Endometrial microvascular endothelial cells (primary cell): Measurements from ENCODE around the gene RAB27B. TPM values are rescaled to one million over a fixed set of nuclear protein-coding genes. Genes with fewer than 3 reads are reported as not detected.
"Not testable (repeated sequence)": the region's sequence is repeated elsewhere in the genome, so short reads cannot be mapped to it uniquely, and the experiment has no call there.

ENCODE experiments used
- in situ Hi-C: cut with HindIII; loops from 2 replicates; pipeline ENCODE4 v1.10.0; 2017; ENCODE audit warnings: low sequenced_read_pairs, low pct_unique_long_range_greater_than_20kb; ENCODE audit errors: inconsistent ontology term
- total RNA-seq: library from RNA; depleted of rRNA; stranded (reverse); fragments of >200 nt; gene quantifications from one replicate; pipeline ENCODE4 v1.2.3, GENCODE V29; 2015; ENCODE audit errors: inconsistent ontology term

The RAB27B gene
- total RNA-seq, 1 donor from 2014 or later, result 0.37 TPM

GRCh38 chr18:54812885-54813284, 15.4 kb upstream of the RAB27B start:
- in situ Hi-C loops, result no loop called here

DNA sequence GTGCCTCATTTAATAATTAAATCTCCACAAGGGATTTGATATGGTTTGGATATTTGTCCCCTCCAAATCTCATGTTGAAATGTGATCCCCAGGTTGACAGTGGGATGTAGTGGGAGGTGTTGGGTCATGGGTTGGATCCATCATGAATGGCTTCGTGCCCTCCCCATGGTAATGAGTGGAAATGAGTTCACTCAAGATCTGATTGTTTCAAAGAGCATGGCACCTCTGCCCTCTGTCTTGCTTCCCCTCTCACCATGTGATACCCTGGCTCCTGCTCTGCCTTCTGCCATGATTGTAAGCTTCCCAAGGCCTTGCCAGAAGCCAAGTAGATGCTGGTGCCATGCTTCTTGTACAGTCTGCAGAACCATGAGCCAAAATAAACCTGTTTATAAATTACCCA, 15.0 kb upstream of the RAB27B start:
- in situ Hi-C loops, result no loop called here

DNA sequence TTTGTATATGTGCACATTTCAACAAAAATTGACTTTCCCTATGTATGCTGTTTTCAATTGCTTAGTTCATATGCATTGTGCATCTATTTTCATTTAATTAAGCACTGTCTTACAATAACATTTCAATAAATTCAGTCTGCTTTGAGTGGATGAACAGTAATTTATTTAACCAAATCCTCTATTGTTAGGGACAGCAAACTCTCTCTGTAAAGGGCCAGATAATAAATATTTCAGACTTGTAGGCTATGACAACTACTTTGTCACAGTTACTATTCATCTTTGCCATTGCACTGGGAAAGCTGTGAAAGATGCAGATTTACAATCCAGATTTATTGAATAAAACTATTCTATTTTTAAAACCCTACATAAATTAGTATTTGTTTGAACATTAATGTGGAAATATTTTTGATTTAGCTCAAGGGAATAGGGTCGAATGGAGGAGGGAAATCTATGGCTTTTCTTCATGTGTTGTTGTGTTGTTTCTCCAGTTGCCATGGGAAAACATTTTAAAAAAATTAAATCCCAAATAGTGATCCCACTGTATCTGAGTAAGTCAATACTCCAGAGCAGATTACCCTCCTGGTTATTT, 14.2 kb upstream of the RAB27B start:
- in situ Hi-C loops, result no loop called here

GRCh38 chr18:54815086-54815485, 13.2 kb upstream of the RAB27B start:
- in situ Hi-C loops, result no loop called here

- in situ Hi-C loops, result not testable (repeated sequence)
Measured at GRCh38 chr18:54820785-54821275, 7.4 kb upstream of the RAB27B start.

DNA sequence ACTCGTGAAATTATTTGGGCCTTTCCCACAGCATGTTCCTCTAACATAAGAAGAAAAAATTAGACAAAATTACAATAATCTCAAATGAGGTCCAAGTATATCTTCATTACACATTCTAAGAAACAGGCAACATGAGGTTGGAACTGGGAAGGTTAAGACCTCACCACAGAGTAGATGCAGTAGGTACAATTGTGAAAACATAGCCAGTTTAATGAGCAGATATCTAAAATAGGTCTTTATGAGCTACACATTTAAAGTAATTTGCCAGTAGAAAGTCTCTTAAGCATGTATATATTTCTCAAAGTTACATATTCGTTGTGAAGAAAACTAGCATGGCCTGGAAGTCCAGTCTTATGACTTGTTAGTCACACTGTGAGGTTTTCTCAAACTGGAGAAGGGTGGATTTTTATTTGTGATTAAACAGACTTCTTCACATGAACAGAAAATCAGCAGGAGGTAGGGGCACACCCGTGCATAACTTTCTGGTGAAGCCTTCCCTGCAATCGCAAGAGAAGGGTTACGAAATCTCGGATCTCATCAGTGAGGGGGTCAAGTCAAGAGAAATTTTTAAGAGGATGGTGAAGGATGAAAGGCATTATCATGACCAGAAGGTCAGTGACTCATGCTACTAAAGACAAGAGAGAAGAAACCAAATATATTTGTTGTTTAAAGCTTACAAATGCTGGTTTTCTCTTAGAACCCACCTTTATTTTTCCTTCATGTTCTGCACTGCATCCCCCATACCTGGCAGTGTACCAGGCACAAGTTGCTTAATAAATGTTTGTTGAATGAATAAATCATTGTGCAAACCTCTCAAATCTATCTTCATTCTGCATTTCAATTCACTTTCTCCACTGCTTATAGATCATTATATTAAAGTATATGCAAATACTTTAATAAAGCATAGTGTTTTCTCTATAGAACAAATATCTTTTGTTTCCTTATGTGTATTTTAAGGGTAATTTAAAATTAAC, 5.1 kb upstream of the RAB27B start:
- in situ Hi-C loops, result no loop called here

- in situ Hi-C loops, result no loop called here
Measured at GRCh38 chr18:54824761-54825160, 3.5 kb upstream of the RAB27B start.

DNA sequence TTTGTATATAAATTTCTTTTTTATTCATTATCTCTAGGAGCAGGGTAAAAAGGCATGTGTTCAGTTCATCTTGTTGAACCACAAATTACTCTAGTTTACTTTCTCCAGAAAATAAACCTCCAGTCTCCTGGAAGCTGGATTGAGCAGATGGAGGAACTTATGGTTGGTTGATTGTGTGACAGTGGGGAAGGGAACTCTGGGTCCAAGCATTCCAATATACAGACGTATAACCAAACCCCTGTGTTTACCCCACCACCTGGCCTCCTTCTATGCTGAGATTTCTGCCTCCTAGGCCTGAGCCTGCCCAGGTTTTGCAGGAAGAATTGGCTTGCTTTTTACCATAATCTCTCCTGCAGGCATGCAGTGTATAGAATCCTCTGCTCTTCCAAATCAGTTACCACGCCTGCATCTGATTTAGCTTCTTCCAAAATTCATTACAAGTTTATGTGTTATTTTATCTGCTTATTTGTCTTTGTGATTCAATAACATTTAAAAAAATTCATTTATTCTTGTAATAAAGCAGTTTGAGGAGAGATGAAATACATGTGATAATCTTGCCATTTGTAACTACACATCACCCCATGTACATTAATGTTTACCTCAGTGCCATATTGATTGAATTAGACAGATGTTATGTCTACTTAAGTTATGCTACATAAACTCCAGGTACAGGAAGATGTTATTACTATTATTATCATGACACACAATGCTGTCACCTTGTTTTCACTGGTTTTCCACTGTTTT, 2.5 kb upstream of the RAB27B start:
- in situ Hi-C loops, result no loop called here

- in situ Hi-C loops, result no loop called here
Measured at GRCh38 chr18:54828986-54829385, 709 bp downstream of the RAB27B start.

GRCh38 chr18:54829856-54830255, 1.6 kb downstream of the RAB27B start:
- in situ Hi-C loops, result no loop called here

- in situ Hi-C loops, result no loop called here
Measured at GRCh38 chr18:54830260-54830659, 2.0 kb downstream of the RAB27B start.

GRCh38 chr18:54830866-54831265, 2.6 kb downstream of the RAB27B start:
- in situ Hi-C loops, result no loop called here

- in situ Hi-C loops, result no loop called here
Measured at GRCh38 chr18:54835944-54836343, 7.7 kb downstream of the RAB27B start.

DNA sequence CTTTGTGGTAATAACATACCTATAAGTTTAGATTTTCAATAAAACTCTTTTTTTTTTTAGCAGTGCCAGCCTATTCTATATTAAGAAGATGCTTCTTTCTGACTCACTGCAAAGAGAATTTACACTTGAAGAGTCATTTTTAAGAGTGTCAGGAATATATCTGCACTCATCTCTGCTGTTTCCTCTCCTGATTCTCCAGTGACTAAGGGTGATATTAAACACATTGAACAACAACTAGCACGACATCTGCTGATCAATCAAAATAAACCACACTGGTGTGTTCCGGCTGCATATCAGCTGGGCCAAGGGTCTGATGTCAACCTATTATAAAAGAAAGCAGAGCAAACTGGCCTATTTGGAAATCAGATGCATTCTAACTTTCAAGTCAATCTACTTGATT, 15.0 kb downstream of the RAB27B start:
- in situ Hi-C loops, result no loop called here

GRCh38 chr18:54845787-54846186, 17.5 kb downstream of the RAB27B start:
- in situ Hi-C loops, result no loop called here

DNA sequence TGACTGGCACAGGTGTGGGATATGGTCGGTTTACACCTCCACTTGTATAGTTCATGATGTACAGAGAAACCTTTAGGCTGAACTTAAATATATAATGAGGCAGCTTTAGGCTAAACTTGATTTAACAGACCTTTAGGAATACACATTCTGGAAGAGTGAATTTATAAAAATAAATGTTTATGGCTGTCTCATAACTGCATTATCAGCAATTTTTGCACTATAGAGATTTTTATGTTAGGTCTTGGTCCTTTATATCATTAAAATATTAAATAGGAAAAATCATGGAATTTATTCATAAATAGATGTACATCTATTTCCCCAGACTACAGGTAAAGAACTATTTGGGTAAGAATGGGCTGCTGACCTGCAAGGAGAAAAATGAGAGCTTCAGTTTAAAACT, 19.8 kb downstream of the RAB27B start:
- in situ Hi-C loops, result no loop called here

- in situ Hi-C loops, result no loop called here
Measured at GRCh38 chr18:54849683-54850082, 21.4 kb downstream of the RAB27B start.

DNA sequence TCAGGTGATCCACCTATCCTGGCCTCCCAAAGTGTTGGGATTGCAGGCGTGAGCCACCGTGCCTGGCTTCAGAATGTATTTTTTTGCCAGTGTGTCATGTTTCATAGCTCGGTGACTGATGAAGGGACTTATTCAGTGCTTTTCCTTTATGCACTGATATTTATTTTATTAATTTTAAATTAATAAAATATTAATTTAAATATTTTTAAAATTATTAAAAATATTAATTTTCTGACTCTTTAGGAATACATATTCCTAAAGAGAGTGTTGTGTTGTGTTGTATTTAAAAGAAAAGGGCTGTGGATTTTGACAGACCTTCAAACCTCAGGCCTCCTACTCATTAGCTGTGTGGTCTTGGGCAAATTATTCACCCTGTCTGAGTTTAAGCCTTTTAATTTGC, 22.3 kb downstream of the RAB27B start:
- in situ Hi-C loops, result no loop called here
